Measurements from ENCODE around the gene ESYT2. TPM values are rescaled to one million over a fixed set of nuclear protein-coding genes. Genes with fewer than 3 reads are reported as not detected.

Gene ESYT2
- 49.9 and 54.3 TPM in 2 replicates for total RNA-seq

DNA sequence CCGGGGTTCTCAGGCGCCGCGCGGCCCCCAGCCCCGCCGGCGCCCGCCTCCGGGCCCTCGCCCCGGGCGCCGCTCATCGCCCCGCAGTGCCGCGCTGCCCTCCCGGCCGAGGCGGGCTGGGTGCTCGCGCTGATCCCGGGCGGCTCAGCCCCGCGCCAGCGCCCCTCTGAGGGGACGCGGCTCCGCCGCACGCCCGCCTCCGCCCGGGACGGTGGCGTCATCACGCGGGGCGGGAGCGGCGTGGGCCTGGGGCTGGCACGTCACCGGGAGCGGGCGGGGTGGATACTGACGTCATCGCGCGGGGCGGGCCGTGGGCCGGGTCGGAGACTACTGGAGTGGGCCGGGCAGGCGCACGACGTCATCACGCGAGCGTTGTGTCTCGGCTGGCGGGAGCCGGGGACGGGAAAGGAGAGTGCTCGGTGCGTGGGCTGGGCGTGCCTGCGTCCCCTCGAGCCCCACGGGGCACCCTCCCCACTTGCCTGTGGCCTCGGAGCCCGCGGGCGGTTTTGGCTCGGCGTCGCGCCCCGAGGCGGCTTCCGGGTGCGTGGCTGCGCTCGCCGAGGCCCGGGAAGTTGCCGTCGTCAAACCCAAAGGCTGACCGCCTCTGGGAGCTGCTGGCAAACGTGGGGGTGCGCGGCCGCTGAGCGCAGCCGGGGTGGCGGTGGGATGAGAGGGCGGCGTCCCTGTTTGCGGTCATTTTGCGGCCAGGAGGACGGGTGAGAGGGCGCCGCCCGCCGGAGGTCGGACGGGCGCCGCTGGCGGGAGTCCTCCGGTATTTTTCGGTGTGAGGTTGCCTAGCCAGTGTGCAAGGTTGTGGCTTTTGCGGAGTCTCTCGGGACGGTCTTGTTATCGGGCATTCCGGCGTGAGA lies at the start of gene ESYT2:
Gene ESYT2, minus strand, starts transcription at position 168 of the 869 bp plus-strand sequence. Its CDS starts 91 bp downstream, at position 77.

GRCh38 chr7:158704524-158705233 lies 124.6 kb downstream of the ESYT2 start, which contains the start of gene NCAPG2:
Gene NCAPG2, minus strand, starts transcription at chr7:158704804. Its CDS starts 2,905 bp downstream, at chr7:158701899.

Other genes with a start within 250 kb of the ESYT2 start
- gene PTPRN2, start 241.7 kb downstream of the ESYT2 start, total RNA-seq: 12.1 and 14.3 TPM in 2 replicates
- 26.7 and 27.4 TPM in 2 replicates for gene NCAPG2, start 124.7 kb downstream of the ESYT2 start, total RNA-seq
- 2.1 and 4.1 TPM in 2 replicates for gene DYNC2I1, start 27.0 kb upstream of the ESYT2 start, total RNA-seq